Rectal smooth muscle tissue (tissue), 1 donor: ENCODE results near the gene NOL3.
A peak's percentile ranks its signal among the peaks of the same experiment; 100 is the strongest.

Experiments
- H3K27ac ChIP-seq: one replicate; pipeline ENCODE4 v1.7.0; 2013; ENCODE audit warnings: low read depth, low read length, inconsistent platforms
- H3K27me3 ChIP-seq: one replicate; pipeline ENCODE4 v1.7.0; 2013; ENCODE audit warnings: low read length; ENCODE audit not compliant: control insufficient read depth, insufficient read depth
- H3K36me3 ChIP-seq: one replicate; pipeline ENCODE4 v1.7.0; 2013; ENCODE audit warnings: low read length; ENCODE audit not compliant: control insufficient read depth, insufficient read depth
- H3K4me1 ChIP-seq: one replicate; pipeline ENCODE4 v1.7.0; 2013; ENCODE audit warnings: low read length; ENCODE audit not compliant: control insufficient read depth, insufficient read depth
- H3K4me3 ChIP-seq: one replicate; pipeline ENCODE4 v1.7.0; 2013; ENCODE audit warnings: low read length
- H3K9ac ChIP-seq: one replicate; pipeline ENCODE4 v1.7.0; 2013; ENCODE audit warnings: low read length

NOL3 gene

DNA sequence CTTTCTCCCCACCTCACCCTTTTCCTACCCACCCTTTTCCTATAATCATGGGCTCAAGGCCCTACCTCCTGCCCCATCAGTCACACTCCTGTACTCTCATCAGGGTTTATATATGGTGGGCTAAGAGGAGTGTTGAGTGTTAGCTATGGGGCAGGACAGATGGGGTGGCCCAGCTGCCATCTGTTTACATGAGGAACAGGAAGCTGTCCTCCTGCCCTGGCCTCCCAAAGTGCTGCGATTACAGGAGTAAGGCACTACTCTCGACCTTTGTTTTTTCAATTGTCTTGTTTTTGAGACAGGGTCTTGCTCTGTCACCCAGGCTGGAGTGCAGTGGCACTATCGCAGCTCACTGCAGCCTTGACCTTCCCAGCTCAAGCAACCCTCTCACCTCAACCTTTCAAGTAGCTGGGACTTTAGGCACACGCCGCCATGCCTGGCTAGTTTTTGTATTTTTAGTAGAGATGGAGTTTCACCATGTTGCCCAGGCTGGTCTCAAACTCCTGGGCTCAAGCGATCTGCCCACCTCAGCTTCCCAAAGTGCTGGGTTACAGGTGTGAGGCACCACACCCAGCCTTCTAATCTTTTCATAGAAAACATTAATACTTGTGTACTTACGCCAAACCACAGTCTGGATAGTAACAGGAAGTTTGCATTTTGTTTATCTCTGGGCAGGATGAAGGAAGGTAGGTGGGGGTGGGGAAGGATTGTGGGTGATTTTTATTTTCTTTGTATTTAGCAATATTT, 12.3 kb upstream of the NOL3 start:
- H3K9ac ChIP-seq = no peak overlapping the region
- H3K4me3 ChIP-seq = no peak overlapping the region
- peaks cover 10% of the 10 kb centered on the region for H3K27me3 ChIP-seq
- H3K27ac ChIP-seq = no peak overlapping the region
- H3K36me3 ChIP-seq = peaks cover 2% of the 10 kb centered on the region
- H3K4me1 ChIP-seq = peaks cover 10% of the 10 kb centered on the region

DNA sequence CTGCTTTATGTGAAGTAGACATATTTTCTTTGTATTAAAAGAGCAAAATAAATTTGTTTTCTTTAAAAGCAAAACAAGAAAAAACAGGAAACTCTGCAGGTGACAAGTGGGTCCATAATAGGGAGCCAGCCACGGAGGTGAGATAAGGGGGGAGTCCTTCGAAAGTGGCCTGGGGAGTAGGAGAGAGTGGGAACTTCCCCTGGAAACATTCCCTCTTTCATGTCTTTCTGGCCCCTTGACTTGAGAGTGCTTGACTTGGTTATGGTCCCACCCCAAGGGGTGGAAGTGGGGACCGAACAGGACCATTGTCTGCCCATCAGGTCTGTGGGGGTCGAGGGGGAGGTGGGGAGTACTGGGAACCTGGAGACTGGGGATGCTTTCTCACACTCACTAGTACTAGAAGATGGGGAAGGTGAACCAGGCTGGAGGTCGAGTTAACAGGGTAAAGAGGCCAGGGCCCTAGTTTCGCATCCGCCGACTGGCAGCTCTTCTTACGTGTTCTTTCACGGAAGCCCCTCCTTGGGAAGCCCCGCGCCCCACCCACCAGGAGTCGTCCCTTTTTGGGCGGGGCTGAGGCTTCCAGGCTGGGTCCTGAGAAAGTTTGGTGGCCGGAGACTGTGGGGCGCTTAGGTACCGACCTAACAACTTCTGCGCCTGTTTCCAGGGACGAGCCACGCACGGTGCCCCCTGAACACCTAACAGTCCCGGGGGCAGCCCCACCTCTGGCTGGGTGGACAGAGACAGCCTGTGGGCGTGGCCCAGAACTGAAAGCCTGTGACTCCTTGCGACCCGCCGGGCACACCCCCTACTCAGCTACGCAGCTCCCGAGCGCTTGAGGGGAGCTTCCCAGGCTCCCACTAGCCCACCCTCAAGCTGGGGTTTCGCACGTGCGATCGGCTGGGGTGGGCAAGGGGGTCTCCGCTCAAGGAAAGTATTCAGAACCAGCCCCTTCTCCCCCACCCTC, 11.4 kb upstream of the NOL3 start:
- Histone ChIP-seq H3K27me3 (peaks cover 16% of the 10 kb centered on the region), H3K4me1 (peaks cover 13% of the 10 kb centered on the region), H3K36me3 (peaks cover 2% of the 10 kb centered on the region), H3K4me3 (peak overlapping the region; percentile 95), H3K27ac (peak overlapping the region; percentile 24), H3K9ac (peak overlapping the region; percentile 74)

DNA sequence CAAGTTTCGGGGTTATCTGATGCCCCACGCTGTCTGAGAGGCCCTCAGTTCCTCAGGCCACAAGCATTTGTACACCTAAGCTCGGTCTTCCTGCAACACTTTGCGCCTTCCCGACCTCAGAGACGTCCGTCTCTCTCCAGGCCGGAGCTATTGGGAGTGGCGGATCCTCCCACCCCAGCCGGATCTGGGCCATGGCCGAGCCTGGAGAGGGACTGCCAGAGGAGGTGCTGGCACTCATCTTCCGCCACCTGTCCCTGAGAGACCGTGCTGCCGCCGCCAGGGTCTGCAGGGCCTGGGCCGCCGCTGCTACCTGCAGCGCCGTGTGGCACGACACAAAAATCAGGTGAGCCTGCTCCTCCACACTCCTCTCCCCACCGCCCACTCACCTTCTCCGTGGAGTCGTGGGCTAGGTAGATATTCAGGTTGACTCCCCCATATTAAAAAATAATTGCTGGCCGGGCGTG, 8.7 kb upstream of the NOL3 start:
- Histone ChIP-seq H3K4me3 (no peak overlapping the region), H3K36me3 (no peaks in the 10 kb centered on the region), H3K27ac (no peak overlapping the region), H3K4me1 (peaks cover 13% of the 10 kb centered on the region), H3K9ac (no peak overlapping the region), H3K27me3 (peaks cover 35% of the 10 kb centered on the region)

DNA sequence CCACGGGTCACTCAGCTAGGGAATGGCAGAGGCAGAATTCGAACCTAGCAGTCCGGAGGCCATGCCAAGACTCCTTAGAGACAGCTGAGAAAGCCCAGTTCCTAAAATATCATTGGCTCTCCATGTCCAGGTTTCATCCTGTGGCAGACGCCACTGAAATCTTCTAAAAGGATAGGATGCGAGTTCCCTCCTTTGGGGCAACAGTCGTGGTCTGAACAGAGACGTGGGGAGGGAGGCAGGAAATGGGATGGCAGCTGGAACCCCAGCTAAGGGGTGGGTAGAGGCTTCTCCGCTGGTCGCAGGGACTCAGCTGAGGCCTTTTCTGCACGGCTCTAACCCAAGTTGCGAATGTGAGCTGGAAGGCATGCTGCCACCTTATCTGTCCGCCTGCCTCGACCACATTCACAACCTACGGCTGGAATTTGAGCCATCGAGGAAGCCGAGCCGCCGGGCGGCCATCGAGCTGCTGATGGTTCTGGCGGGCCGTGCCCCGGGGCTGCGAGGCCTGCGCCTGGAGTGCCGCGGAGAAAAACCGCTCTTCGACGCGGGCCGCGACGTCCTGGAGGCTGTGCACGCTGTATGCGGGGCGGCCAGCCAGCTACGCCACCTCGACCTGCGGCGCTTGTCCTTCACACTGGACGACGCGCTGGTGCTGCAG, 7.7 kb upstream of the NOL3 start:
- Histone ChIP-seq H3K27ac (no peak overlapping the region), H3K27me3 (peaks cover 35% of the 10 kb centered on the region), H3K36me3 (no peaks in the 10 kb centered on the region), H3K9ac (no peak overlapping the region), H3K4me3 (peak overlapping the region; percentile 57), H3K4me1 (peaks cover 13% of the 10 kb centered on the region)

DNA sequence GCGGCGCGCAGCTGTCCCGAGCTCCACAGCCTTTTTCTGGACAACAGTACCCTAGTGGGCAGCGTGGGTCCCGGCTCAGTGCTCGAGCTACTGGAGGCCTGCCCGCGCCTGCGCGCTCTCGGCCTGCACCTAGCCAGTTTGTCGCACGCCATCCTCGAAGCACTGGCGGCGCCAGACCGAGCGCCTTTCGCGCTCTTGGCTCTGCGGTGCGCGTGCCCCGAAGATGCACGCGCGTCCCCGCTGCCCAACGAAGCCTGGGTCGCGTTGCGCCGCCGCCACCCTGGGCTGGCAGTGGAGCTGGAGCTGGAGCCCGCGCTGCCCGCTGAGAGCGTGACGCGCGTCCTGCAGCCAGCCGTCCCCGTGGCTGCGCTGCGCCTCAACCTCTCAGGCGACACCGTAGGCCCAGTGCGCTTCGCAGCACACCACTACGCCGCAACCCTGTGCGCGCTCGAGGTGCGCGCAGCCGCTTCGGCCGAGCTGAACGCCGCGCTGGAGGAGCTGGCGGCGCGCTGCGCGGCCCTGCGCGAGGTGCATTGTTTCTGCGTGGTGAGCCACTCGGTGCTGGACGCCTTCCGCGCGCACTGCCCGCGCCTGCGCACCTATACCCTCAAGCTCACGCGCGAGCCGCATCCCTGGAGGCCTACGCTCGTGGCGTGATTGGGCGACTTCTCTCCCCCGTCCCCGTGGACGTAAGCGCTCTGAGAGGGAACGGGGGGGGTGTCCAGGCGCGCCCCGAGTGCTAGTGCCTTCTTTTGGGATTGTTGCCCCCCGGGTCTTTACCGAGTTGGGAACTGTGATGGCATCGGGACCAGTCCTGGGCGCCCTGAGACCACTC, 7.0 kb upstream of the NOL3 start:
- peaks cover 35% of the 10 kb centered on the region for H3K27me3 ChIP-seq
- H3K4me3 ChIP-seq = peak overlapping the region; percentile 57
- H3K36me3 ChIP-seq = no peaks in the 10 kb centered on the region
- peaks cover 13% of the 10 kb centered on the region for H3K4me1 ChIP-seq
- peak overlapping the region; percentile 67 for H3K27ac ChIP-seq
- no peak overlapping the region for H3K9ac ChIP-seq

DNA sequence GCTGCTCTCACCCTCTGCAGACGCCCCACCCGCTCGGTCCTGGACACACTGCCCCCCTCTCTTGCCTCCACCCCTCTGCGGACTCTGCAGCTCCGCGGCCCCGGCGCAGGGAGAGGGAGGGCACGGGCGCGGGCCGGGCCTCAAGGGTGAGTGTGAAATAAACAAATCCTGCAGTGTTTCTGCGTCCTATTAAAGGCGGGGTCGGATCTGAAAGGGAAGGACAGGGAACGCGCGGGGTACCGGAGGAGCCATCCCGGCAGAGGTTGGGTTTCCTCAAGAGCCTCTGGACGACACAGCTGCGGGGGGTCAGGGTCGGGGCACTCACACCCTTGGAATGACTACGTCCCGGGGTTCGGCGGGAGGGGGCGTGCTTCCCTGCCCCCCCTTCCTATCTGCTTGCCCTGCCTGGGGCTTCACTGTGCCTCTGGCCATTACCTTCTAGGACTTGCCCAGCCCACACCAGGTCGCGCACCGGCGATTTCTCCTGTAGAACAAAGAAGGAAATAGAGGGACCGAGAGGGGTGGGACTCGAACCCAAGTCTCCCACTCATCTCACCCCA, 6.3 kb upstream of the NOL3 start:
- Histone ChIP-seq H3K27ac (peak overlapping the region; percentile 67), H3K4me1 (peaks cover 14% of the 10 kb centered on the region), H3K27me3 (peaks cover 35% of the 10 kb centered on the region), H3K36me3 (no peaks in the 10 kb centered on the region), H3K9ac (no peak overlapping the region), H3K4me3 (peak overlapping the region; percentile 57)

DNA sequence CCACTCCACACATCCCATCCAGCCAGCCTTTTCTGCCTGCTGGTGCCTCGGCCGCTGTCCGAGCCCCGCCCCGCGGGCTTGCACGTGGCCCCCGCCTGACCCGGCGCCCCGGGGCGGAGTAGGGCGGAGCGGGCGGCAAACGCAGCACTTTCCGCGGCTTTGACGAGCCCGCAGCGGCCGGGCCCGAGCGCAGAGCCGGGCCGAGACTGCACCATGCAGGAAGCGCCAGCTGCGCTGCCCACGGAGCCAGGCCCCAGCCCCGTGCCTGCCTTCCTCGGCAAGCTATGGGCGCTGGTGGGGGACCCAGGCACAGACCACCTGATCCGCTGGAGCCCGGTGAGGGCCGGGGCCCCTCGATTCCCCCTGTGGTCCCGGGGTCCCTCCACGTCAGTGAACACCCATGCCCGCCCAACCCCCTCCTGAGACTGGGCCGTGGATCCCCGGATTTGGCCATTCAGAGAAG, 5.7 kb upstream of the NOL3 start, which contains the start of gene HSF4:
HSF4 (plus strand) TSS at position 147 of the 463 bp plus-strand sequence; CDS start at position 214, 67 bp downstream.
- peaks cover 35% of the 10 kb centered on the region for H3K27me3 ChIP-seq
- no peaks in the 10 kb centered on the region for H3K36me3 ChIP-seq
- peak within 1 kb of the TSS; percentile 57 for H3K4me3 ChIP-seq
- H3K4me1 ChIP-seq = peaks cover 19% of the 10 kb centered on the region
- no peak within 1 kb of the TSS for H3K9ac ChIP-seq
- H3K27ac ChIP-seq = peak within 1 kb of the TSS; percentile 67

DNA sequence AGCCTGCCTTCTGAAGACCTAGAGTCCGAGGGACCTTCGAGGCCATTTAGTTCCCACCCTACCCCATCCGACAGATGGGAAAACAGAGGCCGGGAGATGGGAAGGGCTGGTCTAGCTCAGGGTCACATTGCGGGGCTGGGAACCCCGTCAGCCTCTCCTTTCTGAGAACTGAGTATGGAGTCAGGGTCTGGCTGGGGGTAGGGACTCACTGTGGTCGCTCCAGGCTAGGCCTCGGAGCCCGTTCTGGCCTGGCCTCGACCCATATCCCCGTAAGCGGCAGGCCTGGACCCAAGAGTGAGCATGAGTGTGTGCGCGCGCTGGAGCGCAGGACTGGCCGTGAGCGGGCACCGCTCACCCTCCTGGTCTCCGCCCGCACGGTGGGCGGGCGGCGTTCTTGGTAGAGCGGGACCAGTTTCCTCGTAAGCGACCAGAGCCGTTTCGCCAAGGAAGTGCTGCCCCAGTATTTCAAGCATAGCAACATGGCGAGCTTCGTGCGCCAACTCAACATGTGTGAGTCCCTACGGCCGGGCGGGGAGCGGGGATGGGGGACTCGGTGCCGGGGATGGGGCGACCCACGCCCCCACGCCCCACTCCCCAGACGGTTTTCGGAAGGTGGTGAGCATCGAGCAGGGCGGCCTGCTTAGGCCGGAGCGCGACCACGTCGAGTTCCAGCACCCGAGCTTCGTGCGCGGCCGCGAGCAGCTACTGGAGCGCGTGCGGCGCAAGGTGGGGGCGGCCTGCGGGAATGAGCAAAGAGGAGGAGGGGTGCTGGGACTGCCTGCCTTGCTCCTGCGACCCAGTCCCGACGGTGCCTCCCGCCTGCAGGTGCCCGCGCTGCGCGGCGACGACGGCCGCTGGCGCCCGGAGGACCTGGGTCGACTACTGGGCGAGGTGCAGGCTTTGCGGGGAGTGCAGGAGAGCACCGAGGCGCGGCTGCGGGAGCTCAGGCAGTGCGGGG, 4.9 kb upstream of the NOL3 start:
- H3K27ac ChIP-seq = peak overlapping the region; percentile 36
- peak overlapping the region; percentile 54 for H3K4me3 ChIP-seq
- H3K27me3 ChIP-seq = peaks cover 35% of the 10 kb centered on the region
- no peak overlapping the region for H3K9ac ChIP-seq
- H3K4me1 ChIP-seq = peaks cover 16% of the 10 kb centered on the region
- H3K36me3 ChIP-seq = no peaks in the 10 kb centered on the region

DNA sequence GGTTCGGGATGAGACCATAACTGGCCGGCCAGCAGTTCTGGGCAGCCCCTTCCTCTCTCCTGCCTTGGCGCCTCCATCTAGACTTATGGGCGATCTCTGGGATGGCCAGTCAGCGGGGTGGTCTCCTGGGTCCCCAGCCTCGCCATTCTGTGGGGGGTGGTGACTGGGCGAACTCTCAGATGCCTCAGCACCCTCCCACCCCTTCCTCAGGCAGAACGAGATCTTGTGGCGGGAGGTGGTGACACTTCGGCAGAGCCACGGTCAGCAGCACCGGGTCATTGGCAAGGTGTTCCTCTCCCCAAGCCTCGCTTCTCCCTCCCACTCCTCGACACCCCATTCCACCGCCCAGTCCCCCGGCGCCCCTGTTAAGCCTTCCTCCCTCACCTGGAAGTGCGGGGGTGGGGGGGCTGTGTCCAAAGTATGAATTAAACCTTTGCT, 4.2 kb upstream of the NOL3 start:
- H3K9ac ChIP-seq = no peak overlapping the region
- no peak overlapping the region for H3K27ac ChIP-seq
- H3K36me3 ChIP-seq = no peaks in the 10 kb centered on the region
- no peak overlapping the region for H3K4me3 ChIP-seq
- H3K4me1 ChIP-seq = peaks cover 18% of the 10 kb centered on the region
- H3K27me3 ChIP-seq = peaks cover 35% of the 10 kb centered on the region

DNA sequence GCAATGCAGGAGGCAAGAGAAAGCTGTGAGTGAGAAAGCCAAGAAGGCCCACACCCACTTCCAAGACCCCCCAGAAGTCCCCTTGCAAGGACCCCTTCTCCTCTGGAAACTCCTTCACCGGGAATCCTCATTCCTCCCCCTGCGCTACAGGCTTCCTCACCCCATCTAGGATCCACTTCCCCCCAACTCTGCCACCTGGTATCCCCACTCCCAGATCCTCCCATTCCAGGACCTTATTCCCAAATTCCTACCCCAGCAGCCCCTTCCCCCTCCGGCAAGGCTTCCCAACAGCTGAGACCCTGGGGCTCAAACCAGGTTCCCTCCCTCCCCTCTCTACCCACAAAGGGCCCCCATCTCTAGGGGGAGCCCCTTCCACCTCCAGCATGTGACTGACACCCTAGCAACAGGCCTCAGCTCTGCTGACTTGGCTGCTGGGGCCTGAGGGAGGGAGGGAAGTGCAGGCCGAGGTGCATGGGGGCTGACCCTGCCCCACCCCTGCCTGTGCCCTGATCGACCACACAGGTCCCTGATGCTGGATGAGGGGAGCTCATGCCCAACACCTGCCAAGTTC, 3.7 kb upstream of the NOL3 start:
- H3K4me1 ChIP-seq = peaks cover 19% of the 10 kb centered on the region
- H3K27ac ChIP-seq = no peak overlapping the region
- peaks cover 32% of the 10 kb centered on the region for H3K27me3 ChIP-seq
- H3K36me3 ChIP-seq = no peaks in the 10 kb centered on the region
- H3K4me3 ChIP-seq = no peak overlapping the region
- no peak overlapping the region for H3K9ac ChIP-seq
